Right ventricle myocardium inferior (tissue), 1 donor: Measurements from ENCODE around the gene SYCE3. TPM values are rescaled to one million over a fixed set of nuclear protein-coding genes. Genes with fewer than 3 reads are reported as not detected.

Experiments used
- ATAC-seq: fragments of 200-7000 bp; cut with Tn5 transposase; one replicate; pipeline ENCODE4 v1.9.1; 2020; ENCODE audit warnings: mild to moderate bottlenecking, moderate library complexity
- DNase-seq: peaks from one replicate; pipeline ENCODE4 v3.0.0; 2021; ENCODE audit errors: missing footprints
- intact Hi-C: fragments of 100-400 bp; cut with DNase I; formaldehyde crosslinking; loops from one replicate; pipeline ENCODE4 v1.11.0; 2022
- total RNA-seq: library from RNA; stranded (reverse); fragmentation: NEBNext Ultra II Directional; extraction: Animal tissue kit (Norgen Biotek cat#: 25700); gene quantifications from one replicate; pipeline ENCODE4 v1.2.1, GENCODE V29; 2021
- donor health status: DM: no; HTN: yes; CAD: no; lungs with severe emphysema.

SYCE3 gene
- total RNA-seq, 1 donor from 2014 or later = not detected

DNA sequence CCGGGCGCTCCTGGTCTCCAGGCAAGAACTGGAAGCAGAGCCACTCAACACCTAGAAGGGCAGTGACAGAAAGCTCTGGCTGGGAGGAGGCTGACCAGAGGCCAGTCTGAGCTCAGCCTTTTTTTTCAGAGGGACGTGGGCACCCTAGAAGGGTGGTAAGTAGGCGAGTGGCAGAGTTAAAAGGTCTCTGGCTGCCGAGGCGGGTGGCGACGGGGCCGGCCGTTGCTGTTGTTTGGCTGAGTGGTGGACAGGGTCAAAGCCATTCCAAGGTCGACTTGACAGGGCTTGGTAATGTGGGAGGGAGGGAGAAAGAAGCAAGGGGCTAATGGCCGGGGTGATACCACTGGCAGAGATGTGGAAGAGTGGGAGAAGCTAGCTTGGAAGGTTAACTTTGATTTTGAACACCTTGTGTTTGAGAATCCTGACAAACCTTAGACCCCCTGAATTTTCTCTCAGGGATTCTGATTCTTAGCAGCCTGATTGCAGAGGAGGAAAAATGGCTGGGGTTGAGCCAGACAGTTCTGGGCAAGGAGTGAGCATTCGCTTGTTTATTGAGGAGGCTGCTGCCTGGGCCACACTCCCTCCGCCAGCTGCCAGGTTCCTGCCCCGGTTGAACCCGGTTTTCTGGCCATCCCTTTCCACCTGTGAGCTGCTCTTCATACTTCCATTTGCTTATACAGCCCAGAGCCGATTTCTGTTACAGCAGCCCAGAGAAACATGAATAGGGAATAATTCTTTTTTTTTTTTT is 868 bp upstream of the SYCE3 start:
- peak; percentile 32 for ATAC-seq
- intact Hi-C loops = loop anchor here (1.0 kb wide), 1 partner anchor 15 kb away; the partner anchor contains the start of gene CPT1B
- no peak for DNase-seq

DNA sequence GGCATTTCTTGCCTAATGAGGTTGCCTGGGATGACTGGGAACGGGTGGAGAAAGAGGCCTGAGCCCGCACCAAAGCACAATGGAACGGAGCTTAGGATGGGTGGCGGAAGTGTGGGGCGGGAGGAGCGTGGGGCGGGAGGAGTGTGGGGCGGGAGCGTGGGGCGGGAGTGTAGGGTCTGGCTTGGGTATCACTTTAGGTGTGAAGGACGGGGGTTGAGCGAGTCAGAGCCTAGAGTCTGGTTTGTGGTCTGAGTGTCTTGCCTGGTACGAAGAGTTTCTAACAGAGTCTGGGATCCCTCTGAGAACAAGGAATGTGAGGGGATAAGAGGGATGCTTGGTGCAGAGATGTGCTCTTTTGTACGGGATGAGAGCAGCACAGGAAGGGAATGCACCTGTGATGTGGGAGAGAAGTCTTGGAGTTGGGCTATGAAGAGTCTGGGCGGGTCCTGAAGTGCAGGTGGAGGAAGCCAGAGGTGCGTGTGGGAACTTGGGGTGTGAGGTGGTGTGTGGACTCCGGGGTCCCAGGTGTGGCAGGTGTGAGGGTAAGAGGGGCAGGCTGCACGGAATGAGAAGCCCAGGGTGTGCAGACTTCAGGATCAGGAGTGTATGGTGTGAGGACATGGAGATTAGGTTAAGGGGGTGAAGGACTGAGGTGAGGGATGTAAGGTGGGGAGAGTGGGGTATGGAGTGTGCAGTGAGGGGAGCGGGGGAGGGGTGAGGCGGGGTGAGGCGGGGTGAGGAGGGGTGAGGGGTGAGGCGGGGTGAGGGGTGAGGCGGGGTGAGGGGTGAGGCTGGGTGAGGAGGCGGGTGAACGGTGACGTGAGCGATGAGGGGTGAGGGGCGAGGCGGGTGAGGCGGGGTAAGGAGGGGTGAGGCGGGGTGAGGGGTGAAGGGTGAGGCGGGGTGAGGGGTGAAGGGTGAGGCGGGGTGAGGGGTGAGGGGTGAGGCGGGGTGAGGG is 1.0 kb downstream of the SYCE3 start:
- DNase-seq = no peak
- ATAC-seq = no peak
- intact Hi-C loops = no loop called here

DNA sequence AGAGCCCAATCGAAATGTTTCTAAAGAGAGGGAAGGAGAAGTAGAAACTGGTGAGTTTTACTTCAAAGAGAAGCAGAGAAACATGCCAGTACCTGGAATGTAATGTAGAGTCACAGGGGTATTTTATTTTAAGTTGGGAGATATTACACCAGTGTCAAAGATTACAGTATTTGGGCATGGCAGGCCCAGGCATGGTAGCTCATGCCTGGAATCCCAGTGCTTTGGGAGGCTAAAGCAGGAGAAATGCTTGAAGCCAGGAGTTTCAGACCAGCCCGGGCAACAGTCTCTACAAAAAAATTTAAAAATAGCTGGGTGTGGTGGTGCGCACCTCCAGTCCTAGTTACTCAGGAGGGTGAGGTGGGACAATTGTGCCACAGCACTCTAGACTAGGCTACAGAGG is 2.7 kb downstream of the SYCE3 start:
- ATAC-seq = no peak
- no peak for DNase-seq
- intact Hi-C loops = no loop called here

DNA sequence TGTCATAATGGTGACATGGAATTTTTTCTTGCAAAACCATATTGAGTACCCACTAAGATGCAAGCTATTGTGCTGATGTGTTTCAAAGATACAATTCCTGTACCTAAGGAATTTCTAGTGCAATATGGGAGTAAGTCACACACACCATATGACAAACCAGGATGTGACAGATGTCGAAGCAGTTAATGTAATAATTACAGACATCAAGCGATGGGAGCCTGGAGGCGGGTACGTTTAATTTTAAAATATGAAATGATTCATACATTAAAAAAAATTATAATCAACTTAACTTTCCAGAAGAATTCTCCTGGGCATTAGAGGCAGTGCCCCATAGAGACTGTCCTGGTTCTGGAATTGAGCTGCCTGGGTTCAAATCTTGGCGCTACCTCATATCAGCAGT is 6.0 kb downstream of the SYCE3 start:
- ATAC-seq (no peak), DNase-seq (no peak)
- intact Hi-C loops = no loop called here

DNA sequence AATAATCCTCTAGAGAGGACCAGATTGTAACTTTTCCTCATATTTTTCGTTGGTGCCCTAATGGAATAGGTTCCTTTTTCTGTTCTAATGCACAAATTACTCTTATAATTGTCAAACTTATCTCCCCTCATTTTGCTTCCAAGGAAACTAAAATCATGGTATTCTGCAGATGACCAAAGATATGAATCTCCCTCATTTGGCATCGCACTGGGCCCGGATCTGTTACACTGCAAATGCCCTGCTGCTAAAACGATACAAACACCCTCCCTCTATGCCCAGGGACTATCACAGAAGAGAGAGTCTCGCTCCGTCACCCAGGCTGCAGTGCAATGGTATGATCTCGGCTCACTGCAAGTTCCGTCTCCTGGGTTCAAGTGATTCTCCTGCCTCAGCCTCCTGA is 9.4 kb downstream of the SYCE3 start:
- intact Hi-C loops = no loop called here
- ATAC-seq = no peak
- DNase-seq = no peak

DNA sequence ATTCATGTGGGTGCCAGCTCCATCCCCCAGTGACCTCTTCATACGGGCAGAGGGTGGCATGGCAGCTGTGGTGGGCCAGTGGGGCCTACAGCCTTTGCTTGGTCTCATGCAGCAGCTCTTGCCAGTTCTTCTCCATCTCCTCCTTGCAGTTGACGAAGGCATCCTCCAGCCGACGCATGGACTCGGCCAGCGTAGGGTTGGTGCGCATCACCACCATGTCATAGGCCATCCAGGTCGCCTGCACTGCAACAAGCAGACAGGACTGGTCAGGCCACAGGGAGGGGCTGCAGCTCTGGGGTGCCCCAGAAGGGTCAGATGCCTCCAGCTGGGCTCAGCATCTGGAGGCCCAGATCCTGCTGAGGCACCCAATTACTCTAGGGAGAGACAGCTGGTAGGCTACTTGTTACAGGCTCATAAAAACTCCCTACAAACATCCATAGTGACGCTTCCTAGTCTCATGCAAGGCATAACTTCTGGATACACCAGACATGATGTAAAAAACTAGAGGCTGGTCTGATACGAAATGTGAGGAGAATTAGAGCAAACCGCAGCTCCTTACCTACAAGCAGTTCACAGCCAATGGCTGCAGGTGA is 11.5 kb downstream of the SYCE3 start:
- DNase-seq (no peak), ATAC-seq (no peak)
- intact Hi-C loops = no loop called here

DNA sequence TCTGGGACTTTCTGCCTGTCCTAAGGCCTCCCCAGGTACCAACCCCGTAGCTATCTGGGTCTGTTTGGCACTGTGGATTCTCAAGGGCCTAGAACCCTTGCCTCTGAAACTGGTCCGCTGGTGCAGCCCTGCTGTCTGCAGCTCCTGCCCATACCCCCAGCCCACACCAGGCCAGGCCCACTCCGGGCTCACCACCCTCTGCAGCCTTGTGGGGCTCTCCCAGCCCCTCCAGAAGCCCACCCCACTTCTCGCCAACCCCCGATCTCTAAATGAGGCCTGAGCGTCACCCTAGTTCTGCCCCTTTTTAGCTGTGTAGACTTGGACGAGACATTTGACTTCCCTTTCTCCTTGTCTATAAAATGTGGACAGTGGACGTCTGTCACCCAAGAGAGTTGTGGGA is 12.3 kb downstream of the SYCE3 start:
- intact Hi-C loops = no loop called here
- ATAC-seq (no peak), DNase-seq (no peak)

DNA sequence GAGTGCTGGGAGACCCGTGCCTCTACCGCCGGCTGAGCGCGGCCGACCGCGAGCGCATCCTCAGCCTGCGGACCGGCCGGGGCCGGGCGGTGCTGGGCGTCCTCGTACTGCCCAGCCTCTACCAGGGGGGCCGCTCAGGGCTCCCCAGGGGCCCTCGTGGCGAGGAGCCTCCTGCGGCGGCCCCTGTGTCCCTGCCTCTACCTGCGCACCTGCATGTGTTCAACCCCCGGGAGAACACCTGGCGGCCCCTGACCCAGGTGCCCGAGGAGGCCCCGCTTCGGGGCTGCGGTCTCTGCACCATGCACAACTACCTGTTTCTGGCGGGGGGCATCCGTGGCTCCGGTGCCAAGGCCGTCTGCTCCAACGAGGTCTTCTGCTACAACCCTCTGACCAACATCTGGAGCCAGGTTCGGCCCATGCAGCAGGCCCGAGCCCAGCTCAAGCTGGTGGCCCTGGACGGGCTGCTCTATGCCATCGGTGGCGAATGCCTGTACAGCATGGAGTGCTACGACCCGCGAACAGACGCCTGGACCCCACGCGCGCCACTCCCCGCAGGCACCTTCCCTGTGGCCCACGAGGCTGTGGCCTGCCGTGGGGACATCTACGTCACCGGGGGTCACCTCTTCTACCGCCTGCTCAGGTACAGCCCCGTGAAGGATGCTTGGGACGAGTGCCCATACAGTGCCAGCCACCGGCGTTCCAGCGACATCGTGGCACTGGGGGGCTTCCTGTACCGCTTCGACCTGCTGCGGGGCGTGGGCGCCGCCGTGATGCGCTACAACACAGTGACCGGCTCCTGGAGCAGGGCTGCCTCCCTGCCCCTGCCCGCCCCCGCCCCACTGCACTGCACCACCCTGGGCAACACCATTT is 13.6 kb downstream of the SYCE3 start:
- ATAC-seq (no peak), DNase-seq (no peak)
- intact Hi-C loops = loop anchor here (5.0 kb wide), 1 partner anchor 63 kb away; no protein-coding TSS in a partner anchor

DNA sequence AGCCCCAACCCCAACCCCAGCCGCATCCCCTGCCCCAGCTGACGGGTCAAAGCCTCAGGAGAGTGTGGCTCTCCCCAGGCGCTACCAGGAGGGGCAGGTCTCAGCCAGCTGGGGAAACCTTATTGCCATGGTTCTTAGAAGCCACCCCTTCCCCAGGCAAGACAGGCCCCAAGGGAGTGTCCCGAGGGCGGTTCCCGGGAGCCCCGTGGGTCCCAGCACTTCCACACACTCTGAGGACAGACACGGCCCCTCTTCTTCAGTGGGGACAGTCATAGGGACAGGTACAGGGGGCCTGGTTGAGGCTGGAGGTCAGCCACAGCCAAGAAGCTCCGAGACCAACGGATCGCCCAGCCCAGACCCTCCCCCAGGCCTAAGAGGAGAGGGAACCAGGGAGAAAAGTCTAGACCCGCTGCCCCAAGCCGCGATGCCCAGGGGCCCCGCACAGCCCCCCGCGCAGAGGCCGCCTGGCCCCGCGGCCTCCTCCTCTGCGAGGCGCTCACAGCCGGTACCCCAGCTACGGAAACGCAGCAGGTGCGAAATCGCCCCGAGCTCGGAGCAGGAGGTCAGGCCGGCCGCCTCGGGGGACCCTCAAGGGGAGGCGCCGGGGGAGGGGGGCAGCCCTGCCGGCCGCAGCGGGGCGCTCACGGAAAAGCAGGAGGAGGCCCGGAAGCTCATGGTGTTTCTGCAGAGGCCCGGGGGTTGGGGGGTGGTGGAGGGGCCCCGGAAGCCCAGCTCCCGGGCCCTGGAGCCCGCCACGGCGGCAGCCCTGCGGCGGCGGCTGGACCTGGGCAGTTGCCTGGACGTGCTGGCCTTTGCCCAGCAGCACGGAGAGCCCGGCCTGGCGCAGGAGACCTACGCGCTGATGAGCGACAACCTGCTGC is 14.4 kb downstream of the SYCE3 start:
- DNase-seq (no peak), ATAC-seq (no peak)
- intact Hi-C loops = loop anchor here (5.0 kb wide), 1 partner anchor 64 kb away; no protein-coding TSS in a partner anchor

DNA sequence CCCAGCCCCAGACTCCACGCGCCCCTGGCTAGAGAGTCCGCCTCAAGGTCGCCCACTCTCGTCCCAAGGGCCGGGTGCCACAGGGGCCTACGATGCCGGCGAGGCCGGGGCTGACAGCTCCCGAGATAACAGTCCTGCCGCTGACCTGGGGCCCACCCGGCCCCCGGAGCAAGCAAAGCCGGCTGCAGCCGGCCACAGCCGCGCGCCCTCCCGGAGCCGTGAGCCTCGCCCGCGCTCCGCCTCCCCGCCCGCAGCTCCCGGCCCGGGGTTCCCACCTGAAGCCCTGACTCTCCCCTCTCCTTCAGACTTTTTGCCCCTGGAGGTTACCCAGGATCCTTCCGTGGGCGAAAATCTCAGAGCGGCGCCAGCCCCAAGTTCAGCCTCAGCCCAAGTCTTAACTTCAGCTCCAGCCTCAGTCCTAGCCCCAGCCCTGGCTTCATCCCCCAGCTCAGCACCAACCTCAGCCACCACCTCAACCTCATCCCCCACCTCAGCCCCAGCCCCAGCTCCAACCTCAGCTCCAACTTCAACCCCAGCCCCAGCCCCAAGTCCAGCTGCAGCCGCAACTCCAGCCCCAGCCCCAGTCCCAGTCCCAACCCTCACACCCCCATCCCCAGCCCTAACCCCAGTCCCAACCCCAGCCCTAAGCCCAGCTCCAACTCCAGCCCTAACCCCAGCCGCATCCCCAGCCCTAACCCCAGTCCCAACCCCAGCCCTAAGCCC is 15.3 kb downstream of the SYCE3 start:
- DNase-seq (no peak), ATAC-seq (no peak)
- intact Hi-C loops = loop anchor here (5.0 kb wide), 1 partner anchor 65 kb away; no protein-coding TSS in a partner anchor

DNA sequence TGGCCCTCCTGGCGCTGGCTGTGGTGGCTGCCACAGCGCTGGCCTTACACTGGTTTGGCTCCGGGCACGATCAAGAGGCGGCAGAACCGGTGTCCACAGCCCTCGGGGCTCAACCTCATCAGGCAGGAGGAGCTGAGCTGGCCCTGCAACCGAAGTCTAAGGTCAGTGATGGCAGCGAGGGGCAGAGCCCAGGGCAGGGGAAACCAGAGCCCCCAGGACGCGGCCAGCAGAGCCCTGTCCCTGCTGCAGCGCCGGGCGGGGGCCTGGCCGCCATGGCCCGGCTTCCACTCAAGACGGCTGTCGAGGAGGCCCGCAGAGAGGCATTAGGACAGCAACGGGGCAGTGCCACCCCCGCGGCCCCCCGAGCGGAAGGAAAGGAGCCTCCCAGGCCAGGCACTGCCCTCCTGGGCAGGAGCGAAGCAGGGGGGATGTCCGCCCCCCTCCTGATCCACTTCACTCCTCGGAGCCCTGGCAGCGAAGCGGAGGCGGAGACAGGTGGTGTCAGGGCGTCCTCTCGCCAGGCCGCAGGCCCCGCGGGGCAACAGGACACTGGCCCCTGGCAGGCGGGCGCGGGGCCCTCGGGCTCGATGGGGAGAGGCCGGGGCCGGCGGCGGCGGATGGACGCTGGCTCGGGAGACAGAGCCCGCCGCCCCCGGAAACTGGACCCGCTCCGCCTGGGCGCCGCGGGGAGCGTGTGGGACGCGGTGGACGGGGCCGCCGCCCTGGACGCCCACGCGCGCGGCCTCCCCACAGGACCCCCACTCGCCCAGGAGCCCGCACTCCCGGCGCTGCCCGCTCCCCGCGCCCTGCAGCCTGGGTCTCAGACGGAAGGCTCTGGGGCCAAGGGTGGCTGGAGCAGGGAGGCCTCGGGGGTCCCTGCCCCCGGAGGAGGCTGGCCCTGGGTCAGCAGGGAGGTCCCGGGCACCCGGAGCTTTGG is 16.1 kb downstream of the SYCE3 start:
- DNase-seq (no peak), ATAC-seq (no peak)

DNA sequence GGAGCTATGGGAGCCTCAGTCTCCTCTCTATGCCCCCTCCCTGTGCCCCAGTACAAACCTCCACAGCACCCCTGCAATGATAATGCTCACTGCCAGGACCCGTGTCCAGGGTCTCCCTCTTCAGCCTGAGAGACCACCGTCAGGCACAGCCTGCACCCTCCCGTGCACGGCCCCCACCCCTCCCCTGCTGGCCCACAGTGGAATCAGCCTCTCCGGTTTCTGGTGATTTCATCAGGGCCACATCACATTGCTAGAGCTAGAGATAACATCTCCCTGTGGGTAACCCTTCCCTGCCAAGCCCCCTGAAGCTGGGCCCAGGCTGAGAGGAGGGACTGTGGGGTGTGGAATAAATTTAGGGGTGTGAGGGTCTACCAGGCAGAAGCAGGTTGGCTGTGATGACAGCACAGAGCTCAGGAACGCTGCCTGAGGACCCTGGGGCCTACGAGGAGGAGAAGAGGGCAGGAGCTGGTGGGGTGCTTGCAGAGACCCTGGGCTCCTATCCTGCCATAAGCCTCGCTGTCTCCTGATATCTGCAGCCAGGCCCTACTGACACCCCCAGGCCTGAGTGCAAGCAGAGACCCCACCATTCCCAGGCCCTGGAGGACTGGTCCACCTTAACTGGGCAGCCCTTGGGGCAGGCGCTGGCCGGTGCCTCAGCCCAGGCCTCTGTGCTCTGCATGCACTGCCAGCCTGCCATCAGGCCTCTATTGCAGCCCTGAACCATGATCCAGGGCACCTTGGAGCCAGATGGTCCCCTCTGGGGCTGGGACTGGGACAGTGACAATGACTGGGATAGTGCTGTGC is 17.0 kb downstream of the SYCE3 start, which contains the start of gene KLHDC7B:
TSS of gene KLHDC7B (plus strand) at position 378 of the 804 bp plus-strand sequence. CDS start at position 723, 345 bp downstream.
- ATAC-seq = no peak

More for the DNA sequence above, 16.1 kb downstream of the SYCE3 start:
- intact Hi-C loops = loop anchor here (5.0 kb wide), 1 partner anchor 66 kb away; no protein-coding TSS in a partner anchor

DNA sequence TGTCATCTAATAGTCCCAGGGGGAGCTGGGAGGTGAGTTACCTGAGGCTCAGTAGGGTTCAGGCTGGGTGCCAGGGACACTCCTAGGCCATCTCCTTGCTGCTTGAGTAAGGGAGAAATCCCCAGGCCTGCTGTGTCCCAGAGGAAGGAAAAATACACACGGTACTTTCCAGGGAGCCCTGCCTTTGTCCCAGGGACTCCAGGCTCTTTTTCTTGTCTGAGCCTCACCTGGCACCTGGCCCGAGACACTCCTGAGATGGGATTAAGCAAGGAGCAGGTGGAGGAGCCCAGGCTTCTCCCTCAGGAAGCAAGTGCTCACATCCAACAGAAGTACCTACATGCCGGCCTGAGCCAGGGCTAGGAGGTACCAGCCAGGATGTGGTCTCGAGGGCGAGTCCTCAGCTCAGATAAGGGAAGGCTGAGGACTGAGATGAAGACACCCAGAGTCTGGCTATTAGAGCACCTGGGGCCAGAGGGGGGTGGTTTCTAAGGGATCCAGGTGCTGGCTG is 17.9 kb downstream of the SYCE3 start:
- ATAC-seq (no peak), DNase-seq (no peak)
- intact Hi-C loops = loop anchor here (5.0 kb wide), 2 partner anchors 68 to 78 kb away; no protein-coding TSS in a partner anchor

More for the DNA sequence above, 17.0 kb downstream of the SYCE3 start, which contains the start of gene KLHDC7B:
- DNase-seq = no peak
- intact Hi-C loops = loop anchor here (5.0 kb wide), 1 partner anchor 67 kb away; no protein-coding TSS in a partner anchor

DNA sequence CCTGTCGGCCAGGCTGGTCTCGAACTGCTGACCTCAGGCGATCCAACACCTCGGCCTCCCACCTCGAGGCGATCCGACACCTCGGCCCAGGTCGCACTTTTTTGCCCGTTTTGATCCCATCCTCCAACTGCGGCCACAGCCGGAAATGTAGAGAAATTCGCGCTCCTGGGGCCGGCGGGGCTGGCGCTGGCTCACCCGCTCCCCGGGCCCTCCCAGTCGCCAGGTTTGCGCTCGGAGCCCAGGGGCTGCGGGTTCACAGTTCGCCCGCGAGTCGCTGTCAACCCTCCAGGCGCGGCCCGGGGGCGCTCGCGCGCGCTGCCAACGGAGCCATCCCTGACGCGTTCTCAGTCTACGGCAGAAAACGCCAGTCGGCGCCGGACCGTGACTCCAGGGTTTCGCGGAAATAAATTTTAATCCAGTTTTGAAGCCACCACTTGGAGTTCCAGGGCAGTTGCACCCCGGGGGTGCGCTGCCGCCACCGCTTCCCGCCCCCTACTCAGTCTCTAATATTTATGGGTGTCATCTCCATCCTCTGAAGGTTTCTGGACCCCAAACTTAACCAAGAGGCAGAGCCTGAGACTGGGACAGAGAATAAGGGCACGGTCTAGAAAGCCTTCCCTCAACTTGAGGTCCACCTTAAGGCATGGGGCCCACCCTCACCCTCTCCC is 18.5 kb downstream of the SYCE3 start:
- intact Hi-C loops = loop anchor here (5.0 kb wide), 1 partner anchor 78 kb away; no protein-coding TSS in a partner anchor
- DNase-seq = peak; percentile 91
- ATAC-seq = peak; percentile 66
